ENCODE data around the gene AOPEP.

- TF ChIP-seq EZH2phosphoT487 (IDR thresholded peaks at IDR 0.05; ENCODE audit: low read length) (no peak), EZH2 (optimal IDR thresholded peaks at IDR 0.05; ENCODE audit: low read depth, low read length) (no peak)
- TF ChIP-seq, protein P1, sequence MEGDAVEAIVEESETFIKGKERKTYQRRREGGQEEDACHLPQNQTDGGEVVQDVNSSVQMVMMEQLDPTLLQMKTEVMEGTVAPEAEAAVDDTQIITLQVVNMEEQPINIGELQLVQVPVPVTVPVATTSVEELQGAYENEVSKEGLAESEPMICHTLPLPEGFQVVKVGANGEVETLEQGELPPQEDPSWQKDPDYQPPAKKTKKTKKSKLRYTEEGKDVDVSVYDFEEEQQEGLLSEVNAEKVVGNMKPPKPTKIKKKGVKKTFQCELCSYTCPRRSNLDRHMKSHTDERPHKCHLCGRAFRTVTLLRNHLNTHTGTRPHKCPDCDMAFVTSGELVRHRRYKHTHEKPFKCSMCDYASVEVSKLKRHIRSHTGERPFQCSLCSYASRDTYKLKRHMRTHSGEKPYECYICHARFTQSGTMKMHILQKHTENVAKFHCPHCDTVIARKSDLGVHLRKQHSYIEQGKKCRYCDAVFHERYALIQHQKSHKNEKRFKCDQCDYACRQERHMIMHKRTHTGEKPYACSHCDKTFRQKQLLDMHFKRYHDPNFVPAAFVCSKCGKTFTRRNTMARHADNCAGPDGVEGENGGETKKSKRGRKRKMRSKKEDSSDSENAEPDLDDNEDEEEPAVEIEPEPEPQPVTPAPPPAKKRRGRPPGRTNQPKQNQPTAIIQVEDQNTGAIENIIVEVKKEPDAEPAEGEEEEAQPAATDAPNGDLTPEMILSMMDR (IDR thresholded peaks at IDR 0.05; ENCODE audit: low read length) = no peak
Observed at GRCh38 chr9:94903961-94904421, 177.5 kb downstream of the AOPEP start.

Data from MM.1S (cell line).